Sigmoid colon (tissue), 7 donors: ENCODE results near the gene H3-3A. TPM values are rescaled to one million over a fixed set of nuclear protein-coding genes. Genes with fewer than 3 reads are reported as not detected.

Experiments
- DNase-seq: peaks from one replicate; pipeline ENCODE4 v3.0.0-alpha.2; 2019
- H3K27ac ChIP-seq, 4 donors: fragments of 200-600 bp; sonication (generic); one replicate each; pipeline ENCODE4 v1.5.1; 2016 to 2019; ENCODE audit warnings: mild to moderate bottlenecking in 1 of 4
- H3K27me3 ChIP-seq, 3 donors: fragments of 200-600 bp; sonication (generic); one replicate each; pipeline ENCODE4 v1.5.1; 2019; ENCODE audit warnings: mild to moderate bottlenecking in 1 of 3
- H3K36me3 ChIP-seq, 4 donors: fragments of 200-600 bp; sonication (generic); one replicate each; pipeline ENCODE4 v1.5.1; 2016 to 2019
- H3K4me1 ChIP-seq, 4 donors: fragments of 200-600 bp; sonication (generic); one replicate each; pipeline ENCODE4 v1.5.1; 2017 to 2019
- H3K4me3 ChIP-seq, 4 donors: fragments of 200-600 bp; sonication (generic); one replicate each; pipeline ENCODE4 v1.5.1; 2017 to 2019; ENCODE audit warnings: mild to moderate bottlenecking in 2 of 4, moderate library complexity in 1 of 4
- H3K9me3 ChIP-seq, 4 donors: fragments of 200-600 bp in 3 of 4; sonication (generic) in 3 of 4; one replicate each; pipeline versions ENCODE4 v1.5.1 to v1.6.1; 2013 to 2019
- CTCF ChIP-seq, 4 experiments: fragments of 450-650 bp in 3 of 4; fragments of 200-600 bp in 1 of 4; IDR thresholded peaks; one replicate each; pipeline ENCODE4 v1.5.1; 2016 to 2019; ENCODE audit warnings: antibody characterized with exemption in 4 of 4, mild to moderate bottlenecking in 3 of 4, moderate library complexity in 2 of 4
- EP300 ChIP-seq, 4 donors: sonication (generic); formaldehyde crosslinking; IDR thresholded peaks; one replicate each; pipeline ENCODE4 v1.6.1; 2017; ENCODE audit warnings: antibody characterized with exemption in 4 of 4
- POLR2A ChIP-seq, 2 donors: fragments of 450-650 bp; IDR thresholded peaks; one replicate each; pipeline ENCODE4 v1.6.1; 2016; ENCODE audit warnings: antibody characterized with exemption in 2 of 2, mild to moderate bottlenecking in 2 of 2, moderate library complexity in 2 of 2
- POLR2AphosphoS5 ChIP-seq, 4 donors: sonication (generic); formaldehyde crosslinking; IDR thresholded peaks; one replicate each; pipeline ENCODE4 v1.6.1; 2017; ENCODE audit warnings: antibody characterized with exemption in 4 of 4
- WGBS, 2 donors: extraction: QIAGEN DNeasy Blood & Tissue Kit; methylation state at CpG; one replicate each; pipeline ENCODE4 v1.1.7; 2013; 5-methylcytosine and 5-hydroxymethylcytosine counted together
- intact Hi-C: fragments of 100-400 bp; cut with DNase I; formaldehyde crosslinking; loops from one replicate; pipeline ENCODE4 v1.15.1; 2023
- polyA plus RNA-seq, 3 donors: library from polyadenylated mRNA; stranded (reverse); fragments of 200-250 nt; gene quantifications; one replicate each; pipeline ENCODE4 v1.2.3, GENCODE V29; 2013
- total RNA-seq, 4 donors: library from RNA; depleted of rRNA; stranded (reverse); fragments of >200 nt; gene quantifications; one replicate each; pipeline ENCODE4 v1.1.0, GENCODE V29; 2016
- donor health status: healthy with polysubstance abuse.
- donor health status: Bipolar disorder and iron deficiency.
- donor health status: healthy.

The H3-3A gene
- total and polyA plus RNA-seq, 7 donors, result 320 to 2,184 (median 452) TPM

- 94 to 96% methylated on average over 5 of the region's 5 CpGs for WGBS, 2 donors
Observed at GRCh38 chr1:226035915-226036314, 26.6 kb upstream of the H3-3A start.

GRCh38 chr1:226038661-226039060, 23.9 kb upstream of the H3-3A start:
- Histone ChIP-seq H3K4me1 (no peaks in the 10 kb centered on the region), H3K9me3 (no peaks in the 10 kb centered on the region), H3K27me3 (no peaks in the 10 kb centered on the region), H3K36me3 (no peaks in the 10 kb centered on the region), H3K4me3 (no peak overlapping the region), H3K27ac (no peak overlapping the region)
- no peak for DNase-seq
- TF ChIP-seq POLR2A (IDR thresholded peaks at IDR 0.05), result no peak
- no peak for TF ChIP-seq EP300 (IDR thresholded peaks at IDR 0.05)
- TF ChIP-seq POLR2AphosphoS5 (IDR thresholded peaks at IDR 0.05), result no peak
- TF ChIP-seq CTCF (IDR thresholded peaks at IDR 0.05), result no peak
- intact Hi-C loops, result no loop called here
- WGBS, 2 donors, result 16 to 84% methylated on average over 1 of the region's 1 CpG

More at GRCh38 chr1:226035915-226036314, 26.6 kb upstream of the H3-3A start:
- no peak overlapping the region for H3K27ac ChIP-seq
- TF ChIP-seq CTCF (IDR thresholded peaks at IDR 0.05) (no peak), POLR2AphosphoS5 (IDR thresholded peaks at IDR 0.05) (no peak), EP300 (IDR thresholded peaks at IDR 0.05) (no peak), POLR2A (IDR thresholded peaks at IDR 0.05) (no peak)
- H3K4me3 ChIP-seq, result no peak overlapping the region
- H3K9me3 ChIP-seq, result no peaks in the 10 kb centered on the region
- H3K27me3 ChIP-seq, result no peaks in the 10 kb centered on the region
- H3K36me3 ChIP-seq, result no peaks in the 10 kb centered on the region
- H3K4me1 ChIP-seq, result no peaks in the 10 kb centered on the region
- no peak for DNase-seq
- intact Hi-C loops, result no loop called here

- Histone ChIP-seq H3K9me3 (no peaks in the 10 kb centered on the region), H3K4me1 (no peaks in the 10 kb centered on the region), H3K27me3 (no peaks in the 10 kb centered on the region), H3K36me3 (no peaks in the 10 kb centered on the region), H3K27ac (no peak overlapping the region), H3K4me3 (no peak overlapping the region)
- WGBS, 2 donors, result 13 to 51% methylated on average over 1 of the region's 1 CpG
- DNase-seq, result no peak
- intact Hi-C loops, result no loop called here
- no peak for TF ChIP-seq EP300 (IDR thresholded peaks at IDR 0.05)
- TF ChIP-seq CTCF (IDR thresholded peaks at IDR 0.05), result no peak
- TF ChIP-seq POLR2AphosphoS5 (IDR thresholded peaks at IDR 0.05), result no peak
- no peak for TF ChIP-seq POLR2A (IDR thresholded peaks at IDR 0.05)
Observed at GRCh38 chr1:226041419-226041818, 21.1 kb upstream of the H3-3A start.

GRCh38 chr1:226044514-226045101, 17.9 kb upstream of the H3-3A start:
- TF ChIP-seq POLR2AphosphoS5 (IDR thresholded peaks at IDR 0.05) (no peak), CTCF (IDR thresholded peaks at IDR 0.05) (no peak), POLR2A (IDR thresholded peaks at IDR 0.05) (no peak), EP300 (IDR thresholded peaks at IDR 0.05) (no peak)
- WGBS, 2 donors, result 85 to 88% methylated on average over 4 of the region's 4 CpGs
- Histone ChIP-seq H3K27ac (no peak overlapping the region), H3K4me3 (no peak overlapping the region), H3K9me3 (no peaks in the 10 kb centered on the region), H3K27me3 (no peaks in the 10 kb centered on the region), H3K36me3 (no peaks in the 10 kb centered on the region), H3K4me1 (no peaks in the 10 kb centered on the region)
- intact Hi-C loops, result loop anchor here (5.0 kb wide), 1 partner anchor 32 kb away; no protein-coding TSS in a partner anchor
- no peak for DNase-seq

GRCh38 chr1:226046240-226046639, 16.3 kb upstream of the H3-3A start:
- intact Hi-C loops, result loop anchor here (5.0 kb wide), 1 partner anchor 34 kb away; no protein-coding TSS in a partner anchor
- Histone ChIP-seq H3K36me3 (no peaks in the 10 kb centered on the region), H3K4me3 (no peak overlapping the region), H3K9me3 (no peaks in the 10 kb centered on the region), H3K27ac (no peak overlapping the region), H3K27me3 (no peaks in the 10 kb centered on the region), H3K4me1 (no peaks in the 10 kb centered on the region)
- TF ChIP-seq POLR2A (IDR thresholded peaks at IDR 0.05) (no peak), POLR2AphosphoS5 (IDR thresholded peaks at IDR 0.05) (no peak), CTCF (IDR thresholded peaks at IDR 0.05) (no peak)
- whole genome bisulfite sequencing, 2 donors, result 65 to 88% methylated on average over 6 of the region's 6 CpGs
- no peak for DNase-seq
